K562 (cell line): ENCODE data around the gene CDH3. TPM values are rescaled to one million over a fixed set of nuclear protein-coding genes. Genes with fewer than 3 reads are reported as not detected.
A peak's percentile ranks its signal among the peaks of the same experiment; 100 is the strongest.

ENCODE experiments used
- CC2D1A ChIP-seq: fragments of 450-650 bp; IDR thresholded peaks from 2 replicates; pipeline ENCODE4 v1.6.1; 2017; ENCODE audit warnings: mild to moderate bottlenecking
- CCNT2 ChIP-seq: IDR thresholded peaks from 2 replicates; pipeline ENCODE4 v1.6.1; 2011; ENCODE audit warnings: borderline replicate concordance, low read depth, mild to moderate bottlenecking, moderate library complexity, mixed read lengths, low read length; ENCODE audit not compliant: insufficient read length; ENCODE audit errors: extremely low read depth
- DACH1 ChIP-seq: fragments of 450-650 bp; IDR thresholded peaks from 2 replicates; pipeline ENCODE4 v1.6.1; 2018; ENCODE audit not compliant: partially characterized antibody
- HDGF ChIP-seq: fragments of 450-650 bp; IDR thresholded peaks from 2 replicates; pipeline ENCODE4 v1.6.1; 2016
- HMBOX1 ChIP-seq: sonication (generic); IDR thresholded peaks from 2 replicates; pipeline ENCODE4 v1.6.1; 2016
- NFIC ChIP-seq: fragments of 450-650 bp; IDR thresholded peaks from 2 replicates; pipeline ENCODE4 v1.6.1; 2017; ENCODE audit warnings: mild to moderate bottlenecking, inconsistent platforms
- RBM14 ChIP-seq: fragments of 200-400 bp; formaldehyde crosslinking; IDR thresholded peaks from 2 replicates; pipeline ENCODE4 v1.6.1; 2018; ENCODE audit warnings: low read depth, mild to moderate bottlenecking, low read length, moderate library complexity, borderline replicate concordance; ENCODE audit not compliant: insufficient read depth
- SRSF9 ChIP-seq: fragments of 200-400 bp; formaldehyde crosslinking; IDR thresholded peaks from 2 replicates; pipeline ENCODE4 v1.6.1; 2017; ENCODE audit warnings: low read depth, low read length, borderline replicate concordance
- ZBTB40 ChIP-seq, 2 experiments: fragments of 450-650 bp in 1 of 2; sonication (generic) in 1 of 2; formaldehyde crosslinking in 1 of 2; IDR thresholded peaks; 2 replicates each; pipeline versions ENCODE4 v1.7.1 to v1.9.0; 2016 to 2022; ENCODE audit warnings: inconsistent platforms in 1 of 2, mild to moderate bottlenecking in 1 of 2, missing genetic modification reagents in 1 of 2
- ZNF316 ChIP-seq: fragments of 450-650 bp; IDR thresholded peaks from 2 replicates; pipeline ENCODE4 v1.6.1; 2016
- polyA plus RNA-seq, 8 experiments: library from polyadenylated mRNA; depleted of rRNA in 4 of 8; stranded (reverse) in 5 of 8; unstranded in 3 of 8; fragments of >200 nt; fragmentation: Nextera tagmentation in 2 of 8; fragmentation: Illumina TruSeq in 1 of 8; extraction: Ambion mirVana in 2 of 8; extraction: Trizol in 1 of 8; gene quantifications; 2 replicates each; pipeline versions ENCODE4 v1.2.1 to v1.2.3, GENCODE V29; 2011 to 2014; ENCODE audit warnings: inconsistent platforms in 1 of 8, missing spikeins in 1 of 8
- total RNA-seq, 7 experiments: library from RNA; depleted of rRNA in 6 of 7; stranded (reverse); fragments of >200 nt in 6 of 7; fragmentation: Illumina TruSeq in 2 of 7; extraction: Trizol in 2 of 7; gene quantifications; 2 replicates each; pipeline versions ENCODE4 v1.2.1 to v1.2.3, GENCODE V29; 2011 to 2021; ENCODE audit warnings: low replicate concordance in 1 of 7
- TF ChIP-seq, protein P1 (sequence below): fragments of 450-650 bp; IDR thresholded peaks from 2 replicates; pipeline ENCODE4 v1.6.1; 2016
- TF ChIP-seq, protein P2 (sequence below): sonication (generic); formaldehyde crosslinking; IDR thresholded peaks from 2 replicates; pipeline ENCODE4 v1.8.0; 2022; ENCODE audit warnings: missing genetic modification reagents, mild to moderate bottlenecking, moderate library complexity, borderline replicate concordance
- TF ChIP-seq, protein P3 (sequence below), 3 experiments: IDR thresholded peaks in 2 of 3; conservative IDR thresholded peaks in 1 of 3; 2 replicates each; pipeline ENCODE4 v1.5.1; 2011 to 2012; ENCODE audit warnings: low read length in 3 of 3, mild to moderate bottlenecking in 3 of 3, control low read depth in 2 of 3, improper control_type of control experiment in 1 of 3, inconsistent platforms in 1 of 3, low read depth in 1 of 3, mixed read lengths in 1 of 3, moderate library complexity in 1 of 3; ENCODE audit not compliant: insufficient read depth in 2 of 3

CDH3 gene
- total and polyA plus RNA-seq, 9 of the 15 experiments (the other 6 are each of a cell fraction or from before 2014, with no cell fraction given), result 0.06 to 0.09 TPM; not detected in 7

DNA sequence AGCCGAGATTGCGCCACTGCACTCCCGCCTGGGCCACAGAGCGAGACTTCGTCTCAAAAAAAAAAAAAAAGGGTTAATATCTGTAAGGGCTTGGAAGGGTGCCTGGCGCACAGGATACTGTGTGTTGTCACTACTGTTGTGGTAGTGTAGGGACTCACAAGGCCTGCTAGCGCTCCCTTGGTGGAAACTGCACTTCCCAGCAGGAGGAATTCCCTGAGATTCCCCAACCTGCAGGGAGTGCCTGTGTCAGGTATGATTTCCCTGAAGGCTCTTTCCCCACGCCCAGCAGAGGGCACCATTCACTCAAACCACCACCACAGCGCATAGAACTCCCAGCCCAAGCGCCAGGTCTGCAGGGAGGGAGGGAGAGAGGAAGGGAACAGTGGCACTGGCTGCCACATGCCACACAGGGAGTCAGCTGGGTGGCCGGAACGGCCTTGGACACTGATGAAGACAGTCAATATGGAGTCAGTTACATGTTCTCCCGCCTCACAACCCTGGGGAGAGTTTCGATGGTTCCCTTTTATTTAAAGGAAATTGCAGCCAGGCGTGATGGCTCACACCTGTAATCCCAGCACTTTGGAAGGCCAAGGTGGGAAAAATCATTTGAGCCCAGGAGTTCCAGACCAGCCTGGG is 59.2 kb downstream of the CDH3 start (continued):
- TF ChIP-seq ZBTB40 (IDR thresholded peaks at IDR 0.05) (no peak), ZBTB40 (CRISPR knock-in tag; IDR thresholded peaks at IDR 0.05) (no peak), CCNT2 (no peak), HDGF (peak; percentile 38; the same call in 1 of the 2 replicates), SRSF9 (no peak), DACH1 (no peak), RBM14 (no peak), ZNF316 (no peak), HMBOX1 (no peak), NFIC (no peak), CC2D1A (peak; percentile 91)
- TF ChIP-seq, protein P1, sequence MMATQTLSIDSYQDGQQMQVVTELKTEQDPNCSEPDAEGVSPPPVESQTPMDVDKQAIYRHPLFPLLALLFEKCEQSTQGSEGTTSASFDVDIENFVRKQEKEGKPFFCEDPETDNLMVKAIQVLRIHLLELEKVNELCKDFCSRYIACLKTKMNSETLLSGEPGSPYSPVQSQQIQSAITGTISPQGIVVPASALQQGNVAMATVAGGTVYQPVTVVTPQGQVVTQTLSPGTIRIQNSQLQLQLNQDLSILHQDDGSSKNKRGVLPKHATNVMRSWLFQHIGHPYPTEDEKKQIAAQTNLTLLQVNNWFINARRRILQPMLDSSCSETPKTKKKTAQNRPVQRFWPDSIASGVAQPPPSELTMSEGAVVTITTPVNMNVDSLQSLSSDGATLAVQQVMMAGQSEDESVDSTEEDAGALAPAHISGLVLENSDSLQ, result no peak
- TF ChIP-seq, protein P2, sequence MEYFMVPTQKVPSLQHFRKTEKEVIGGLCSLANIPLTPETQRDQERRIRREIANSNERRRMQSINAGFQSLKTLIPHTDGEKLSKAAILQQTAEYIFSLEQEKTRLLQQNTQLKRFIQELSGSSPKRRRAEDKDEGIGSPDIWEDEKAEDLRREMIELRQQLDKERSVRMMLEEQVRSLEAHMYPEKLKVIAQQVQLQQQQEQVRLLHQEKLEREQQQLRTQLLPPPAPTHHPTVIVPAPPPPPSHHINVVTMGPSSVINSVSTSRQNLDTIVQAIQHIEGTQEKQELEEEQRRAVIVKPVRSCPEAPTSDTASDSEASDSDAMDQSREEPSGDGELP (CRISPR knock-in tag), result peak; percentile 43; the same call in 1 of the 2 replicates
- TF ChIP-seq, protein P3, sequence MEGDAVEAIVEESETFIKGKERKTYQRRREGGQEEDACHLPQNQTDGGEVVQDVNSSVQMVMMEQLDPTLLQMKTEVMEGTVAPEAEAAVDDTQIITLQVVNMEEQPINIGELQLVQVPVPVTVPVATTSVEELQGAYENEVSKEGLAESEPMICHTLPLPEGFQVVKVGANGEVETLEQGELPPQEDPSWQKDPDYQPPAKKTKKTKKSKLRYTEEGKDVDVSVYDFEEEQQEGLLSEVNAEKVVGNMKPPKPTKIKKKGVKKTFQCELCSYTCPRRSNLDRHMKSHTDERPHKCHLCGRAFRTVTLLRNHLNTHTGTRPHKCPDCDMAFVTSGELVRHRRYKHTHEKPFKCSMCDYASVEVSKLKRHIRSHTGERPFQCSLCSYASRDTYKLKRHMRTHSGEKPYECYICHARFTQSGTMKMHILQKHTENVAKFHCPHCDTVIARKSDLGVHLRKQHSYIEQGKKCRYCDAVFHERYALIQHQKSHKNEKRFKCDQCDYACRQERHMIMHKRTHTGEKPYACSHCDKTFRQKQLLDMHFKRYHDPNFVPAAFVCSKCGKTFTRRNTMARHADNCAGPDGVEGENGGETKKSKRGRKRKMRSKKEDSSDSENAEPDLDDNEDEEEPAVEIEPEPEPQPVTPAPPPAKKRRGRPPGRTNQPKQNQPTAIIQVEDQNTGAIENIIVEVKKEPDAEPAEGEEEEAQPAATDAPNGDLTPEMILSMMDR (IDR thresholded peaks at IDR 0.05 in 2 of 3, conservative IDR thresholded peaks at IDR 0.05 in 1 of 3; ENCODE audit: insufficient read depth in 2 of 3, low read depth in 1 of 3, low read length in 3 of 3), result peak; percentile 88 to 95 (median 94)
